Trophoblast cell (in vitro differentiated cells and primary cell): ENCODE measurements around the gene B3GAT1.

Source experiments
- DNase-seq, 2 donors: peaks; one replicate each; pipeline ENCODE4 v3.0.0-alpha.2; 2016
- H2AFZ ChIP-seq: 2 replicates; pipeline ENCODE4 v1.6.1; 2013; ENCODE audit warnings: low read length, moderate library complexity, mild to moderate bottlenecking; ENCODE audit not compliant: insufficient read depth, poor library complexity
- H2AK5ac ChIP-seq: 2 replicates; pipeline ENCODE4 v1.6.1; 2013; ENCODE audit warnings: mild to moderate bottlenecking, low read length
- H2BK120ac ChIP-seq: 2 replicates; pipeline ENCODE4 v1.6.1; 2013; ENCODE audit warnings: low read length, mild to moderate bottlenecking, moderate library complexity; ENCODE audit not compliant: insufficient read depth, poor library complexity
- H2BK12ac ChIP-seq: 2 replicates; pipeline ENCODE4 v1.6.1; 2013; ENCODE audit warnings: mild to moderate bottlenecking, low read length, moderate library complexity
- H2BK5ac ChIP-seq: 2 replicates; pipeline ENCODE4 v1.6.1; 2013; ENCODE audit warnings: low read length, low read depth, moderate library complexity, mild to moderate bottlenecking; ENCODE audit not compliant: poor library complexity
- H3K14ac ChIP-seq: 2 replicates; pipeline ENCODE4 v1.6.1; 2013; ENCODE audit warnings: mild to moderate bottlenecking, low read length
- H3K18ac ChIP-seq: 2 replicates; pipeline ENCODE4 v1.6.1; 2013; ENCODE audit warnings: mild to moderate bottlenecking, low read length
- H3K23ac ChIP-seq: 2 replicates; pipeline ENCODE4 v1.6.1; 2013; ENCODE audit warnings: low read length
- H3K27ac ChIP-seq: 2 replicates; pipeline ENCODE4 v1.5.1; 2013; ENCODE audit warnings: low read depth, mild to moderate bottlenecking, inconsistent platforms, low read length, moderate library complexity
- H3K27me3 ChIP-seq: 2 replicates; pipeline ENCODE4 v1.6.1; 2013; ENCODE audit warnings: inconsistent platforms, mild to moderate bottlenecking, low read length, moderate library complexity; ENCODE audit not compliant: insufficient read depth
- H3K36me3 ChIP-seq, 2 experiments: 1 replicate in 1 of 2; 2 replicates in 1 of 2; pipeline ENCODE4 v1.6.1; 2013; ENCODE audit warnings: low read length in 2 of 2, mild to moderate bottlenecking in 2 of 2, moderate library complexity in 1 of 2; ENCODE audit not compliant: insufficient read depth in 2 of 2, control insufficient read depth in 1 of 2
- H3K4ac ChIP-seq: 2 replicates; pipeline ENCODE4 v1.6.1; 2013; ENCODE audit warnings: low read depth, mild to moderate bottlenecking, low read length, moderate library complexity
- H3K4me1 ChIP-seq, 2 experiments: 1 replicate in 1 of 2; 2 replicates in 1 of 2; pipeline ENCODE4 v1.6.1; 2013; ENCODE audit warnings: low read length in 2 of 2, mild to moderate bottlenecking in 2 of 2, moderate library complexity in 1 of 2; ENCODE audit not compliant: insufficient read depth in 2 of 2, control insufficient read depth in 1 of 2
- H3K4me2 ChIP-seq: 2 replicates; pipeline ENCODE4 v1.6.1; 2013; ENCODE audit warnings: inconsistent platforms, mild to moderate bottlenecking, low read length, moderate library complexity
- H3K4me3 ChIP-seq: 2 replicates; pipeline ENCODE4 v1.5.1; 2013; ENCODE audit warnings: mild to moderate bottlenecking, low read depth, low read length, inconsistent platforms
- H3K79me1 ChIP-seq: one replicate; pipeline ENCODE4 v1.6.1; 2013; ENCODE audit warnings: low read length
- H3K79me2 ChIP-seq: 2 replicates; pipeline ENCODE4 v1.6.1; 2013; ENCODE audit warnings: low read length, mild to moderate bottlenecking; ENCODE audit not compliant: control insufficient read depth, insufficient read depth, poor library complexity
- H3K9ac ChIP-seq: 2 replicates; pipeline ENCODE4 v1.6.1; 2013; ENCODE audit warnings: mild to moderate bottlenecking, low read length
- H3K9me3 ChIP-seq: 2 replicates; pipeline ENCODE4 v1.6.1; 2013; ENCODE audit warnings: low read depth, mild to moderate bottlenecking, control low read depth, inconsistent platforms, low read length; ENCODE audit not compliant: insufficient read depth
- H4K12ac ChIP-seq: 2 replicates; pipeline ENCODE4 v1.6.1; 2013; ENCODE audit warnings: low read depth, mild to moderate bottlenecking, low read length, moderate library complexity
- H4K8ac ChIP-seq: 2 replicates; pipeline ENCODE4 v1.6.1; 2013; ENCODE audit warnings: low read depth, mild to moderate bottlenecking, low read length, moderate library complexity
- H4K91ac ChIP-seq: one replicate; pipeline ENCODE4 v1.6.1; 2013; ENCODE audit warnings: low read depth, mild to moderate bottlenecking, low read length, moderate library complexity
- WGBS: extraction: QIAGEN DNeasy Blood & Tissue Kit; methylation state at CpG from one replicate; pipeline ENCODE4 v1.1.7; 2013; ENCODE audit warnings: missing lambda C conversion rate; ENCODE audit not compliant: insufficient read length, insufficient coverage; ENCODE audit errors: extremely low coverage; 5-methylcytosine and 5-hydroxymethylcytosine counted together

The B3GAT1 gene

DNA sequence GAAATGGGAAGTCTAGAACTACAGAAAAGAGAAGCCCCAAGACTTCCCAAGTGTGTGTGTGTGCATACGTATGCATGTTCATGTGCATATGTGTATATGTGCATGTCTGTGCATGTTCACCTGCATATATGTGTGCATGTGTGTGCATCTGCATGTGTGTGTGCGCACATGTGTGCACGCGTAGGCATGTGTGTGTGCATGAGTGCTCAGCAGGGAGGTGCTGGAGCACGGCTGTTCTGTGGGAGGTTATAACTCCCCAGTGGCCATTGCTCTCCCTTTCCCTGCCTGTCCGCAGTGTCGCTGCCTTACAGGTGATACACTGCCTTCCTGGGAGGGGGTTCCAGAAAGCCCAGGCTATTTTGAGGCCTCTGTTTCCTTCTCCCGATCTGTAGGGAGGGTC, 29.8 kb downstream of the B3GAT1 start:
- no CpG with 5 or more reads among the region's 8 CpGs for WGBS
- H3K4ac ChIP-seq = no peak overlapping the region
- H3K18ac ChIP-seq = no peak overlapping the region

DNA sequence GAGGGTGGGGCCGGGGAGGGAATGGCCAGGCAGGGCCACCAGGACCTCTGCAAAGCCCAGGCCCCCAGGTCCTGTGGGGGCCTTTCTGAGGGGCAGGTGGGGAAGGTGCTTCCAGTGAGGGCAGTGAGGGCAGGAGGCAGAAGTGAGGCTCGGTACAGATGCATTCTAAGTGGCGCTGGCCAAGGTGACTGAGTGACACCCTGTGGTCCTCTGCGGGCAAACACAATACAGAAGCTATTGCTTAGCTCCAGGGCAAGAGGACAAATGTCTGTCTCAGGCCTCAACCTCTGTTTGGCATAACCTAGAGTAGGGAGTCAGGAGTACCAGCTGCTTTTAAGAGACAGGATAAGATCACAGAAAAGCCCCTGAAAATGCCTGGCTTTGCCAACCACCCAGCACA, 31.3 kb downstream of the B3GAT1 start:
- Histone ChIP-seq H3K4ac (no peak overlapping the region), H2BK5ac (no peak overlapping the region), H2BK12ac (no peak overlapping the region), H3K27ac (no peak overlapping the region), H3K4me3 (no peak overlapping the region), H2AK5ac (no peak overlapping the region), H3K4me2 (no peak overlapping the region), H4K91ac (no peak overlapping the region), H3K79me1 (no peaks in the 10 kb centered on the region), H3K23ac (no peak overlapping the region), H4K8ac (no peak overlapping the region), H3K9me3 (peaks cover 6% of the 10 kb centered on the region), H3K14ac (no peak overlapping the region), H3K9ac (no peak overlapping the region), H2BK120ac (no peak overlapping the region), H3K36me3 (no peaks in the 10 kb centered on the region), H3K79me2 (no peaks in the 10 kb centered on the region), H3K27me3 (no peaks in the 10 kb centered on the region), H2AFZ (no peak overlapping the region), H3K4me1 (no peaks in the 10 kb centered on the region), H4K12ac (no peak overlapping the region), H3K18ac (no peak overlapping the region)
- DNase-seq = no peak
- WGBS = no CpG with 5 or more reads among the region's 4 CpGs

More for the DNA sequence above, 29.8 kb downstream of the B3GAT1 start:
- no peaks in the 10 kb centered on the region for H3K36me3 ChIP-seq
- no peak overlapping the region for H2AK5ac ChIP-seq
- no peak overlapping the region for H3K4me3 ChIP-seq
- H3K9me3 ChIP-seq = peaks cover 6% of the 10 kb centered on the region
- H2BK12ac ChIP-seq = no peak overlapping the region
- H3K79me1 ChIP-seq = no peaks in the 10 kb centered on the region
- no peaks in the 10 kb centered on the region for H3K4me1 ChIP-seq
- H3K27ac ChIP-seq = no peak overlapping the region
- H4K8ac ChIP-seq = no peak overlapping the region
- no peak overlapping the region for H3K4me2 ChIP-seq
- H2BK120ac ChIP-seq = no peak overlapping the region
- H2AFZ ChIP-seq = no peak overlapping the region
- H3K23ac ChIP-seq = no peak overlapping the region
- H3K14ac ChIP-seq = no peak overlapping the region
- DNase-seq = no peak
- H3K79me2 ChIP-seq = no peaks in the 10 kb centered on the region
- no peak overlapping the region for H4K12ac ChIP-seq
- H4K91ac ChIP-seq = no peak overlapping the region
- H3K9ac ChIP-seq = no peak overlapping the region
- H2BK5ac ChIP-seq = no peak overlapping the region
- no peaks in the 10 kb centered on the region for H3K27me3 ChIP-seq

DNA sequence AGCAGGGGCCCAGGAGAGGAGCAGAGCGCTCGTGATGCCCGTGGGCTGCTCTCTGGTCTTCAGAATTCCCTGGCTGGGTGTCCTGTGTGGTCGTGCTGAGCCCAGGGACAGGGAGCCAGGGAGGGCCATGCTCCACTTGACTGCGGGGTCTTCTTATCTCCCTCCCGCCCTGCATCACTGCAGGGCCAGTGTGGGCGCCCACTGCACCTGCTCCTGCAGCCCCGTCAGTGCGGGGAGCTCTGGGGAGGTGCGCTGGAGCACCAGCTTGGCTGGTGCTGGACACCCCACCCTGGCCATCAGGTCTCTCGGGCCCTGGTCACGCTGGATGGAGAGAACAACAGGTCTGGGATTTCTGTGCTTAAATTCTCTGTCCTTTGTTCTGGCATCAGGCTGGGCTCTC, 31.8 kb downstream of the B3GAT1 start:
- H3K9ac ChIP-seq = no peak overlapping the region
- H4K91ac ChIP-seq = no peak overlapping the region
- no peaks in the 10 kb centered on the region for H3K4me1 ChIP-seq
- no peak overlapping the region for H3K14ac ChIP-seq
- H3K4me2 ChIP-seq = no peak overlapping the region
- H3K18ac ChIP-seq = no peak overlapping the region
- H2BK120ac ChIP-seq = no peak overlapping the region
- H2AFZ ChIP-seq = no peak overlapping the region
- no peak overlapping the region for H2BK12ac ChIP-seq
- no peaks in the 10 kb centered on the region for H3K27me3 ChIP-seq
- no peak for DNase-seq
- no peaks in the 10 kb centered on the region for H3K79me2 ChIP-seq
- no peak overlapping the region for H2BK5ac ChIP-seq
- H3K4me3 ChIP-seq = no peak overlapping the region
- H2AK5ac ChIP-seq = no peak overlapping the region
- H4K8ac ChIP-seq = no peak overlapping the region
- H3K9me3 ChIP-seq = peaks cover 6% of the 10 kb centered on the region
- no peaks in the 10 kb centered on the region for H3K36me3 ChIP-seq
- H3K4ac ChIP-seq = no peak overlapping the region
- H3K27ac ChIP-seq = no peak overlapping the region
- no peaks in the 10 kb centered on the region for H3K79me1 ChIP-seq
- no peak overlapping the region for H4K12ac ChIP-seq
- no CpG with 5 or more reads among the region's 12 CpGs for WGBS
- no peak overlapping the region for H3K23ac ChIP-seq

DNA sequence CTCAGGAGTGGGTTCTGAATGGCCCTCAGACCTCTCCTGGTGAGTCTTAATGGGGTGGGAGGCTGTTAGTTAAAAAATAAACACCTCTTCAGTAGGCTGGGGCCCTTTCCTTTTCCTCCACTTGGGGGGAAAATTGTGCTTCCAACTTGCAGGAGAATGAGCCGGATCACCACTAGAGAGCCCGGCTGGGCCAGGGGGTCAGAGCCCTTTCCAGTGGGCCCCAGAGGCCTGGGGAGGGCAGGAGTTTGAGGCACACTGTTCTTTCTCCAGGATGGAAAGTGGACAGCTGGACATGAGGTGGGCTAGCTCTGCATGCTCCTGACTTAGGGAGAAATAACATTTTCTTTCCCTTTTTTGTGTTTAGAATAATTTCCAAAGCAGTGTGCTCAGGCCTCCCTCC, 32.8 kb downstream of the B3GAT1 start:
- H4K91ac ChIP-seq = no peak overlapping the region
- H3K79me2 ChIP-seq = no peaks in the 10 kb centered on the region
- H3K4me1 ChIP-seq = no peaks in the 10 kb centered on the region
- H3K27ac ChIP-seq = no peak overlapping the region
- no peak overlapping the region for H4K12ac ChIP-seq
- H2BK5ac ChIP-seq = no peak overlapping the region
- no peak overlapping the region for H3K14ac ChIP-seq
- H2AK5ac ChIP-seq = no peak overlapping the region
- DNase-seq = no peak
- no peak overlapping the region for H3K4me2 ChIP-seq
- no peaks in the 10 kb centered on the region for H3K79me1 ChIP-seq
- no peak overlapping the region for H2BK12ac ChIP-seq
- H3K18ac ChIP-seq = no peak overlapping the region
- H3K9ac ChIP-seq = no peak overlapping the region
- H3K27me3 ChIP-seq = no peaks in the 10 kb centered on the region
- no peak overlapping the region for H3K4me3 ChIP-seq
- no CpG with 5 or more reads among the region's 2 CpGs for WGBS
- H3K9me3 ChIP-seq = peaks cover 6% of the 10 kb centered on the region
- no peak overlapping the region for H4K8ac ChIP-seq
- no peak overlapping the region for H2BK120ac ChIP-seq
- no peaks in the 10 kb centered on the region for H3K36me3 ChIP-seq
- no peak overlapping the region for H3K4ac ChIP-seq
- no peak overlapping the region for H2AFZ ChIP-seq
- no peak overlapping the region for H3K23ac ChIP-seq
